MCF 10A (cell line): ENCODE data around the gene TBC1D7. TPM values are rescaled to one million over a fixed set of nuclear protein-coding genes. Genes with fewer than 3 reads are reported as not detected.
A peak's percentile ranks its signal among the peaks of the same experiment; 100 is the strongest.

ENCODE experiments used
- BruUV-seq: library from RNA; stranded (reverse); fragments of 400-500 nt; replicated peaks from 2 replicates; lab custom pipeline; 2021; lab: Mats Ljungman, UMichigan
- CTCF ChIA-PET: fragments of 300-600 bp; sonication (Branson Sonifier 250); formaldehyde crosslinking; extraction: SDS; loops from one replicate; lab custom pipeline; 2021; ENCODE audit warnings: antibody characterized with exemption, inconsistent platforms; lab: Yijun Ruan, JAX
- POLR2A ChIA-PET: fragments of 300-600, 350-650 bp; sonication (Branson Sonifier 250); formaldehyde crosslinking; extraction: SDS; loops from one replicate; lab custom pipeline; 2020; ENCODE audit warnings: antibody characterized with exemption, inconsistent platforms; lab: Yijun Ruan, JAX
- DNase-seq: peaks from one replicate; pipeline ENCODE4 v3.0.0-alpha.2; 2018; ENCODE audit not compliant: unreplicated experiment
- H3K27ac Mint-ChIP-seq: one replicate; pipeline ENCODE4 v1.8.0; 2022; ENCODE audit warnings: mild to moderate bottlenecking, low read depth, mixed read lengths; ENCODE audit not compliant: unreplicated experiment
- H3K27me3 Mint-ChIP-seq: one replicate; pipeline ENCODE4 v1.8.0; 2022; ENCODE audit warnings: mixed read lengths; ENCODE audit not compliant: insufficient read depth, unreplicated experiment
- H3K36me3 Mint-ChIP-seq: one replicate; pipeline ENCODE4 v1.8.0; 2022; ENCODE audit warnings: mild to moderate bottlenecking, moderate library complexity, mixed read lengths; ENCODE audit not compliant: insufficient read depth, unreplicated experiment
- H3K4me1 Mint-ChIP-seq: one replicate; pipeline ENCODE4 v1.8.0; 2022; ENCODE audit warnings: mixed read lengths; ENCODE audit not compliant: insufficient read depth, unreplicated experiment
- H3K4me3 Mint-ChIP-seq: one replicate; pipeline ENCODE4 v1.8.0; 2022; ENCODE audit warnings: mild to moderate bottlenecking, moderate library complexity, mixed read lengths; ENCODE audit not compliant: unreplicated experiment
- H3K9me3 Mint-ChIP-seq: one replicate; pipeline ENCODE4 v1.8.0; 2022; ENCODE audit warnings: mixed read lengths; ENCODE audit not compliant: unreplicated experiment
- CTCF ChIP-seq: fragments of 200-600 bp; IDR thresholded peaks from one replicate; pipeline ENCODE4 v1.8.0; 2022; ENCODE audit warnings: antibody characterized with exemption, mild to moderate bottlenecking; ENCODE audit not compliant: unreplicated experiment
- intact Hi-C: fragments of 100-400 bp; cut with micrococcal nuclease; formaldehyde crosslinking; loops from 2 replicates; pipeline ENCODE4 v1.14.1; 2022
- total RNA-seq: library from RNA; stranded (reverse); gene quantifications from 2 replicates; pipeline ENCODE4 v1.2.3, GENCODE V29; 2022

TBC1D7 gene
- total RNA-seq, 1 experiment from 2014 or later: 19.5 TPM

GRCh38 chr6:13357551-13358075 lies 29.3 kb upstream of the TBC1D7 start:
- POLR2A ChIA-PET: interaction anchor here (0.6 to 1.3 kb wide), 3 partner anchors 11 to 129 kb away, joined by 3 to 4 read pairs (median 4); partner anchors contain the start of gene GFOD1

GRCh38 chr6:13355999-13356785 lies 27.9 kb upstream of the TBC1D7 start:
- intact Hi-C loops: loop anchor here (5.0 kb wide), 1 partner anchor 131 kb away; the partner anchor contains the start of gene GFOD1

More at GRCh38 chr6:13357551-13358075, 29.3 kb upstream of the TBC1D7 start:
- peaks cover 32% of the 10 kb centered on the region for H3K4me1 Mint-ChIP-seq
- no peaks in the 10 kb centered on the region for H3K9me3 Mint-ChIP-seq
- no peak for DNase-seq
- CTCF ChIA-PET: interaction anchor here (0.6 to 1.2 kb wide), 3 partner anchors 8 to 314 kb away, joined by 4 to 5 read pairs (median 4); no protein-coding TSS in a partner anchor
- no peak for TF ChIP-seq CTCF
- no peaks in the 10 kb centered on the region for H3K36me3 Mint-ChIP-seq
- no peak overlapping the region for H3K27ac Mint-ChIP-seq
- intact Hi-C loops: loop anchor here (5.0 kb wide), 1 partner anchor 130 kb away; the partner anchor contains the start of gene GFOD1
- no TSS peak for BruUV-seq
- no peak overlapping the region for H3K4me3 Mint-ChIP-seq
- no peaks in the 10 kb centered on the region for H3K27me3 Mint-ChIP-seq

GRCh38 chr6:13355043-13355945 lies 27.0 kb upstream of the TBC1D7 start:
- Mint-ChIP-seq H3K36me3 (no peaks in the 10 kb centered on the region), H3K27ac (peak overlapping the region; percentile 55), H3K9me3 (no peaks in the 10 kb centered on the region), H3K4me1 (peaks cover 32% of the 10 kb centered on the region), H3K27me3 (no peaks in the 10 kb centered on the region), H3K4me3 (no peak overlapping the region)
- no TSS peak for BruUV-seq
- peak; percentile 69 for DNase-seq
- POLR2A ChIA-PET: interaction anchor here (0.6 to 2.2 kb wide), 9 partner anchors 13 to 220 kb away, joined by 3 to 10 read pairs (median 4); partner anchors contain the start of genes GFOD1, SIRT5 and TBC1D7
- intact Hi-C loops: loop anchor here (5.0 kb wide), 1 partner anchor 132 kb away; the partner anchor contains the start of gene GFOD1
- CTCF ChIA-PET: interaction anchor here (0.6 to 1.9 kb wide), 5 partner anchors 18 to 263 kb away, joined by 3 to 5 read pairs (median 3); no protein-coding TSS in a partner anchor
- TF ChIP-seq CTCF: no peak

More at GRCh38 chr6:13355999-13356785, 27.9 kb upstream of the TBC1D7 start:
- no peak for TF ChIP-seq CTCF
- Mint-ChIP-seq H3K27me3 (no peaks in the 10 kb centered on the region), H3K36me3 (no peaks in the 10 kb centered on the region), H3K27ac (peak overlapping the region; percentile 55), H3K4me3 (no peak overlapping the region), H3K9me3 (no peaks in the 10 kb centered on the region), H3K4me1 (peaks cover 32% of the 10 kb centered on the region)
- POLR2A ChIA-PET: interaction anchor here (0.7 to 2.2 kb wide), 6 partner anchors 29 to 219 kb away, joined by 3 to 10 read pairs (median 4); partner anchors contain the start of genes GFOD1, SIRT5 and TBC1D7
- CTCF ChIA-PET: interaction anchor here (0.6 to 1.9 kb wide), 3 partner anchors 19 to 262 kb away, joined by 3 to 5 read pairs (median 3); no protein-coding TSS in a partner anchor
- DNase-seq: peak; percentile 7
- no TSS peak for BruUV-seq
